Smooth muscle cell (in vitro differentiated cells): Measurements from ENCODE around the gene BTBD17. TPM values are rescaled to one million over a fixed set of nuclear protein-coding genes. Genes with fewer than 3 reads are reported as not detected.

Experiments
- DNase-seq: peaks from one replicate; lab custom pipeline; 2025; ENCODE audit not compliant: unreplicated experiment; lab: John Stamatoyannopoulos, UW
- H2AFZ ChIP-seq: fragments of 200-600 bp; sonication (generic); 2 replicates; pipeline ENCODE4 v1.6.0; 2016; ENCODE audit warnings: antibody characterized with exemption, low read depth, mild to moderate bottlenecking
- H3F3A ChIP-seq: fragments of 200-600 bp; sonication (generic); 2 replicates; pipeline ENCODE4 v1.6.0; 2017; ENCODE audit warnings: antibody characterized with exemption, low read depth
- H3K27ac ChIP-seq: fragments of 200-600 bp; sonication (generic); 2 replicates; pipeline ENCODE4 v1.5.1; 2016; ENCODE audit warnings: low read depth, mild to moderate bottlenecking
- H3K27me3 ChIP-seq: fragments of 200-600 bp; sonication (generic); 2 replicates; pipeline ENCODE4 v1.6.1; 2016; ENCODE audit warnings: low read depth, mild to moderate bottlenecking
- H3K36me3 ChIP-seq: fragments of 200-600 bp; sonication (generic); 2 replicates; pipeline ENCODE4 v1.5.1; 2016; ENCODE audit warnings: low read depth
- H3K4me1 ChIP-seq: fragments of 200-600 bp; sonication (generic); 2 replicates; pipeline ENCODE4 v1.5.1; 2016; ENCODE audit warnings: low read depth
- H3K4me2 ChIP-seq: fragments of 200-600 bp; sonication (generic); 2 replicates; pipeline ENCODE4 v1.6.0; 2016; ENCODE audit warnings: mild to moderate bottlenecking
- H3K4me3 ChIP-seq: fragments of 200-600 bp; sonication (generic); 2 replicates; pipeline ENCODE4 v1.5.1; 2016; ENCODE audit warnings: mild to moderate bottlenecking
- H3K79me2 ChIP-seq: fragments of 200-600 bp; sonication (generic); 2 replicates; pipeline ENCODE4 v1.6.0; 2016; ENCODE audit warnings: low read depth, mild to moderate bottlenecking
- H3K9ac ChIP-seq: fragments of 200-600 bp; sonication (generic); 2 replicates; pipeline ENCODE4 v1.6.0; 2016; ENCODE audit warnings: low read depth
- H3K9me3 ChIP-seq: fragments of 200-600 bp; sonication (generic); replicated peaks from 2 replicates; pipeline ENCODE4 v1.5.1; 2016; ENCODE audit warnings: low read depth
- H4K20me1 ChIP-seq: fragments of 200-600 bp; sonication (generic); 2 replicates; pipeline ENCODE4 v1.6.0; 2016; ENCODE audit warnings: low read depth
- CTCF ChIP-seq: fragments of 200-600 bp; sonication (generic); IDR thresholded peaks from 2 replicates; pipeline ENCODE4 v1.5.1; 2017; ENCODE audit warnings: borderline replicate concordance, mild to moderate bottlenecking, antibody characterized with exemption; ENCODE audit not compliant: insufficient read depth, poor library complexity, severe bottlenecking
- WGBS: methylation state at CpG from one replicate; pipeline ENCODE4 v1.1.7; 2016; ENCODE audit warnings: low lambda C conversion rate; 5-methylcytosine and 5-hydroxymethylcytosine counted together
- polyA plus RNA-seq: library from polyadenylated mRNA; unstranded; fragments of >200 nt; fragmentation: Nextera tagmentation; extraction: Ambion mirVana; gene quantifications from 2 replicates; pipeline ENCODE4 v1.2.1, GENCODE V29; 2016
- total RNA-seq: library from RNA; depleted of rRNA; stranded (reverse); fragments of >200 nt; gene quantifications from 2 replicates; pipeline ENCODE4 v1.2.3, GENCODE V29; 2014

BTBD17 gene
- total and polyA plus RNA-seq, 2 experiments from 2014 or later, result not detected

DNA sequence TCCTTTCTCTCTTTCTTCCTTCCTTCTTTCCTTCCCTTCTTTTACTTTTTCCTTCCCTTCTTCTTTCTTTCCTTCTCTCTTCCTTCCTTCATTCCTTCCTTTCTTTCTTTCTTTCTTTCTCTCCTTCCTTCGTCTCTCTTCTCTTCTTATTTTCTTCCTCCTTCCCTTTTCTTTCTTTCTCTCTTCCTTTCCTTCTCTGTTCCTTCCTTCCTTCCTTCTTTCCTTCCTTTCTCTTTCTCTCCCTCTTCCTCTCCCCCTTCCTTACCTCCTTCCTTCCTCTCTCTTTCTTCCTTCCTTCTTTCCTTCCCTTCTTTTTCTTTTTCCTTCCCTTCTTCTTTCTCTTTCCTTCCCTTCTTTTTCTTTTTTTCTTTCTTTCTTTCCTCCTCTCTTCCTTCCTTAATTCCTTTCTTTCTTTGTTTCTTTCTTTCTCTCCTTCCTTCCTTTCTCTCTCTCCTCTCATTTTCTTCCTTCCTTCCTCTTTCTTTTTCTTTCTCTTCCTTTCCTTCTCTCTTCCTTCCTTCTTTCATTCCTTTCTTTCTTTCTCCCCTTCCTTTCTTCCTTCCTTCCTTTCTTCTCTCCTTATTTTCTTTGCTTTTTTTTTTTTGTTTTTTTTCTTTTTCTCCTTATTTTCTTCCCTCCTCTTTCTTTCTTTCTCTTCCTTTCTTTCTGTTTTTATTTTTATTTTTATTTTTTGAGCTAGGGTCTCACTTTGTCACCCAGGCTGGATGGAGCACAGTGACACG lies 28.4 kb upstream of the BTBD17 start:
- Histone ChIP-seq H3K27me3 (no peaks in the 10 kb centered on the region), H2AFZ (no peak overlapping the region), H3K36me3 (no peaks in the 10 kb centered on the region), H4K20me1 (no peaks in the 10 kb centered on the region), H3K9ac (no peak overlapping the region), H3K4me2 (no peak overlapping the region), H3K4me1 (peaks cover 15% of the 10 kb centered on the region), H3K27ac (peak overlapping the region; percentile 69), H3K9me3 (no peaks in the 10 kb centered on the region), H3K79me2 (no peaks in the 10 kb centered on the region), H3F3A (peaks cover 9% of the 10 kb centered on the region), H3K4me3 (no peak overlapping the region)
- no peak for DNase-seq
- 92% methylated on average over 2 of the region's 2 CpGs for WGBS
- no peak for TF ChIP-seq CTCF

DNA sequence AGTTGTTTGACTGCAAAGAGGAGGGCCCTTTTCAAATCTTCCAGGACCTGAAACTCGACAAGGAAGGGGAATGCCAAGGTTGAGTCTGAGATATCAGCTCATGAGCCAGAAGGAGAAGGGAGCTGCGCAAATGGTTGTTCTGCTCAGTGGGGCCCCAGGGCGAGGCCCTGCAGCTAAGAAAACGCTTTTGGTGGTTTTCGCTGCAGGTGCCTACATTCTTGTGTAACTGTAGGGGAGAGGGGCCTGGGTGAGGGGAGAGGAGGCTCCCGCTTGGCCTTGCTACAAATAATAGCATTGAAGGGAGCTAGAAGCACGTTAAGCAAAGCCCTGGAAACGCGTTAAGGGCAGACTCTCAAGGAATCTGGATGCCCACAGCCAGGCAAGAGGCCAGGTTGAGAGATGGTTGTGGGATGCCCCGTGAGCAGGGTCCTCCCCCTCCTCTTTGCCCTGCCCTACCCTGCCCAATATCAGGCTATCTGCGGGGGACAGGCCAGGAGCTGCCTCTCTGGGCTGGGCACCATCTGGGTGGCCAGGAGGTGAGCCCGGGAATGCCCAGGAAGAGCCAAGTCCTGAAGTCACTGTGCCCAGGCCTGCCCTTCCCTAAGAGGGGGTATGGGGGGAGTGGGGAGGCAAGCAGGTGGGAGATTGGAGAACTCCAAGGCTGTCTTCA lies 27.6 kb upstream of the BTBD17 start:
- H3K9ac ChIP-seq, result no peak overlapping the region
- no peak for TF ChIP-seq CTCF
- 83% methylated on average over 11 of the region's 12 CpGs for WGBS
- no peak overlapping the region for H3K4me2 ChIP-seq
- H3K9me3 ChIP-seq, result no peaks in the 10 kb centered on the region
- H3K4me3 ChIP-seq, result no peak overlapping the region
- peaks cover 15% of the 10 kb centered on the region for H3K4me1 ChIP-seq
- no peaks in the 10 kb centered on the region for H3K79me2 ChIP-seq
- H3K36me3 ChIP-seq, result no peaks in the 10 kb centered on the region
- no peaks in the 10 kb centered on the region for H4K20me1 ChIP-seq
- no peaks in the 10 kb centered on the region for H3K27me3 ChIP-seq
- DNase-seq, result no peak
- peaks cover 9% of the 10 kb centered on the region for H3F3A ChIP-seq
- H2AFZ ChIP-seq, result no peak overlapping the region
- no peak overlapping the region for H3K27ac ChIP-seq

- no peak for DNase-seq
- H3K4me3 ChIP-seq, result no peak overlapping the region
- no peak overlapping the region for H3K4me2 ChIP-seq
- no peak overlapping the region for H3K9ac ChIP-seq
- H3K9me3 ChIP-seq, result no peaks in the 10 kb centered on the region
- H3F3A ChIP-seq, result peaks cover 5% of the 10 kb centered on the region
- no peak overlapping the region for H2AFZ ChIP-seq
- no peaks in the 10 kb centered on the region for H3K27me3 ChIP-seq
- no peak for TF ChIP-seq CTCF
- no peak overlapping the region for H3K27ac ChIP-seq
- H3K36me3 ChIP-seq, result no peaks in the 10 kb centered on the region
- no peaks in the 10 kb centered on the region for H3K79me2 ChIP-seq
- H4K20me1 ChIP-seq, result no peaks in the 10 kb centered on the region
- WGBS, result 88% methylated on average over 17 of the region's 17 CpGs
- H3K4me1 ChIP-seq, result peaks cover 15% of the 10 kb centered on the region
Measured at GRCh38 chr17:74387365-74388218, 25.9 kb upstream of the BTBD17 start.
